Tibial nerve (tissue), 3 donors: ENCODE results near the gene ZDHHC8.

ENCODE experiments used
- CTCF ChIP-seq, 5 experiments: fragments of 200-600 bp in 3 of 5; fragments of 450-650 bp in 2 of 5; sonication (generic) in 3 of 5; IDR thresholded peaks; one replicate each; pipeline ENCODE4 v1.5.1; 2016 to 2019; ENCODE audit warnings: antibody characterized with exemption in 5 of 5, mild to moderate bottlenecking in 3 of 5, moderate library complexity in 2 of 5
- POLR2A ChIP-seq, 2 donors: fragments of 450-650 bp; IDR thresholded peaks; one replicate each; pipeline ENCODE4 v1.6.1; 2017; ENCODE audit warnings: antibody characterized with exemption in 2 of 2, mild to moderate bottlenecking in 2 of 2, moderate library complexity in 2 of 2

GRCh38 chr22:20167643-20168322 lies 36.2 kb downstream of the ZDHHC8 start:
- TF ChIP-seq CTCF (IDR thresholded peaks at IDR 0.05) (no peak), POLR2A (IDR thresholded peaks at IDR 0.05) (no peak)
